Adipocyte (in vitro differentiated cells): ENCODE data around the gene CMTM3.
A peak's percentile ranks its signal among the peaks of the same experiment; 100 is the strongest.

Experiments
- DNase-seq: peaks from one replicate; pipeline ENCODE4 v3.0.0-alpha.2; 2015; ENCODE audit warnings: low read depth
- H3K27me3 ChIP-seq: replicated peaks from 2 replicates; pipeline ENCODE4 v1.7.0; 2013; ENCODE audit warnings: mild to moderate bottlenecking, low read length, moderate library complexity; ENCODE audit not compliant: control insufficient read depth, insufficient read depth
- H3K36me3 ChIP-seq: 2 replicates; pipeline ENCODE4 v1.7.0; 2013; ENCODE audit warnings: low read length, mild to moderate bottlenecking, moderate library complexity; ENCODE audit not compliant: control insufficient read depth, insufficient read depth, severe bottlenecking
- H3K4me1 ChIP-seq: 2 replicates; pipeline ENCODE4 v1.7.0; 2013; ENCODE audit warnings: mild to moderate bottlenecking, low read length, moderate library complexity; ENCODE audit not compliant: control insufficient read depth, insufficient read depth
- H3K4me3 ChIP-seq: 2 replicates; pipeline ENCODE4 v1.7.0; 2013; ENCODE audit warnings: mild to moderate bottlenecking, low read length, moderate library complexity
- H3K9ac ChIP-seq: 2 replicates; pipeline ENCODE4 v1.7.0; 2013; ENCODE audit warnings: mild to moderate bottlenecking, low read length, moderate library complexity
- H3K9me3 ChIP-seq: 2 replicates; pipeline ENCODE4 v1.7.0; 2013; ENCODE audit warnings: mild to moderate bottlenecking, low read length, moderate library complexity; ENCODE audit not compliant: control insufficient read depth

The CMTM3 gene

DNA sequence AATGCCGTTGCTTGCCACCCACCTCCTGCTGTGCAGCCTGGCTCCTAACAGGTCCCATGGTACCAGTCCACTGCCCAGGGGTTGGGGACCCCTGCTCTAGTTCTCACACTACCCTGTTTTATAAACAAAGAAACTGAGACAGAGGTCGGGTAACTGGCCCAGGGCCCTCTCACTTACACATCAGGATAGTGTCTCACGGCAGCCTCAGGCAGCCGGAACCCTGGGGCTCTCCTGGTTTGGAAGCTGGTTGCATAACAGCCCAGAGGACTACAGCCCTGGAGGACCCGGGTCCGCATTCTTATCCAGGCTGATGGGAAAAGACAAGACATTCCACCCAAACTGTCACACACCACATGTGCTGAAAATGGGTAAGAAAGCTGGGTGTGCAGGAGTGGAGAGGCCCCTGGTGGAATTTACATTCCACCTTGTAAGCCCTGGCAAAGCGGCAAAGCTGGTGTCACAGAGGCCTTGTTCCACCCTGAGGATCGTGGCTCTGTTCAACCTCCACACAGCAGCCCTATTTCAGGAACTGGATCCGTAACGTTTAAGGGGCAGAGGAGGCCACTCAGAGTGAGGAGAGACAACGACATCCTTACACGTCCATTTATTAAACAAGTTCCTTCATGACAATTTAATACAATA lies 9.8 kb downstream of the CMTM3 start:
- H3K36me3 ChIP-seq = peaks cover 55% of the 10 kb centered on the region

DNA sequence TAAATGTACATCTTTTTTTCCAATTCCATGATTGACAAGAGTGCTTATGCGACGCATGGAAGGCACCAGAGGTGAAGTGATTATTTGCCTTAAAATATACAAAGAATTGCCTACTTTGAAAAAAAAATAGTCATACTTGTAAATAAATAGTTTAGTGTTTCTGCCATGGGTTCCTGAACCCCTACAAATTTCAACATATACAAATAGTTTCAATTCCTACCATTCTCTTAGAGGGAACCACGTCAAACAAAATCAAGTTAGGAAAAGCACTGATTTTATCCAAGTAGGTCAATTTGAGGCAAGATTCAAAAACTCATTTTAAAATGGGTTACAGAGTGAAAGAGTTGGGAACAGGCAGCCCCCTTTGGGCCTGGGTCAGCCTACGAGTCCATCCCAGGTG lies 11.7 kb downstream of the CMTM3 start:
- DNase-seq = peak; percentile 64
- Histone ChIP-seq H3K4me3 (no peak overlapping the region), H3K9me3 (no peaks in the 10 kb centered on the region), H3K9ac (no peak overlapping the region), H3K27me3 (no peaks in the 10 kb centered on the region), H3K4me1 (peaks cover 57% of the 10 kb centered on the region), H3K36me3 (peaks cover 37% of the 10 kb centered on the region)

More for the DNA sequence above, 9.8 kb downstream of the CMTM3 start:
- Histone ChIP-seq H3K4me1 (peaks cover 40% of the 10 kb centered on the region), H3K4me3 (no peak overlapping the region), H3K9me3 (no peaks in the 10 kb centered on the region), H3K9ac (no peak overlapping the region), H3K27me3 (no peaks in the 10 kb centered on the region)
- no peak for DNase-seq

DNA sequence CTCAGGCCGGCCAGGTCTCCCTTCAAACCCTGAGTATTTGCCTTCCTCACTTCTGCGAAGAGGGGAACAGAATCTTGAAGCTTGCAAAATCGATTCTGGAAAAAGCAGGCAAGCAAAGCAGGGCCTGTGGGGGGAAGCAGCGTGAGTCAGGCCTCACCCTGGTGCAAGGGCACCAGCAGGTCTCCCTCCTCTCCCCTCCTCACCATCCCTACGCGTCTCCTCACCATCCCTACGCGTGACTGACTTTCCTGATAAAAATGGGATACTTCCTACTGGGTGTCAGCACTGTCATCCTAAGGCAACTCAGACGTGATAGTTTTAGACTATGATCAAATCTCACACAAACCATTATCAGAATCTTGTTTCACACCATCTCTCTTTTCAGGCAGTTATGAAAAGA lies 12.1 kb downstream of the CMTM3 start:
- Histone ChIP-seq H3K4me3 (no peak overlapping the region), H3K27me3 (no peaks in the 10 kb centered on the region), H3K4me1 (peaks cover 61% of the 10 kb centered on the region), H3K36me3 (peaks cover 32% of the 10 kb centered on the region), H3K9ac (no peak overlapping the region), H3K9me3 (no peaks in the 10 kb centered on the region)
- DNase-seq = peak; percentile 30

DNA sequence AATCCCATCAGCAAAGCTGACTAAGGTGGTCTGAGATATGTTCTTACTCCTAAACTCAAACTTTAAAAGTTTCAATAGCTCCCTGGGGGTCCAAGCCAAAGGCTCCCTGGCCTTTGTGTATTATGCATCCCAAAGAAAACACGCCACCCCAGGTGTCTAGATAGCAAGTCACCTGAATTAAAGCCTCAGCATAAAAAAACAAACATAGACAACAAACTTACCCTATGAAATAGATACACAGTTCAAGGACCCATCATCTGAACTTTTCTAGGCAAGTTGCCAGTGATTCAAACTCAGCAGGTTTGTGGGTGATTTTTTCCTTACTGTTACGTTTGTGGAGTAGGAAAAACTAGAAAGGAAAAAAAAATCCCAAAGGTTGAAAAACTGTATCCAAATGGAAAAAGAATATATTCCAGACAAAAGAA lies 12.5 kb downstream of the CMTM3 start:
- DNase-seq = no peak
- peaks cover 65% of the 10 kb centered on the region for H3K4me1 ChIP-seq
- peaks cover 29% of the 10 kb centered on the region for H3K36me3 ChIP-seq
- H3K9me3 ChIP-seq = no peaks in the 10 kb centered on the region
- no peaks in the 10 kb centered on the region for H3K27me3 ChIP-seq
- H3K4me3 ChIP-seq = no peak overlapping the region
- no peak overlapping the region for H3K9ac ChIP-seq

DNA sequence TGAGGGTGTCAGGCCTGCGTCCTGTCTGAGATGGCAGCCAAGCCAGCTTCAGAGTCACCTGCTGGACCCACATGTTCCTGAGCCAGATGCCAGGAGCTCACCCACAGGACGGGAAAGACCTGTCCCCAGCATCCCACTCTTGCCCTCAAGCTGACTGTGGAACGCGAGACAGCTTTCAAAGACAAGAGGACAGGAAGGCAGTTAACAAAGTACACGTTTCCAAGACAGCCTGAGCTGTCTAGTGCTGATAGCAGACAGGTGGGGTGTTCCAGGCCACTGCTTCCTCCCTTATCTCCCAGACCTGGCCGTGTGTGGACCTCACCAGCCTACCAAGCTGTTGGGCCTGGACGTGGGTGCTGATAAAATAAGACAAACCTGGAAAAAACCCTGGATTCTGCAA lies 13.2 kb downstream of the CMTM3 start:
- Histone ChIP-seq H3K9me3 (no peaks in the 10 kb centered on the region), H3K4me1 (peaks cover 72% of the 10 kb centered on the region), H3K9ac (no peak overlapping the region), H3K4me3 (no peak overlapping the region), H3K27me3 (no peaks in the 10 kb centered on the region), H3K36me3 (peaks cover 22% of the 10 kb centered on the region)
- DNase-seq = no peak

DNA sequence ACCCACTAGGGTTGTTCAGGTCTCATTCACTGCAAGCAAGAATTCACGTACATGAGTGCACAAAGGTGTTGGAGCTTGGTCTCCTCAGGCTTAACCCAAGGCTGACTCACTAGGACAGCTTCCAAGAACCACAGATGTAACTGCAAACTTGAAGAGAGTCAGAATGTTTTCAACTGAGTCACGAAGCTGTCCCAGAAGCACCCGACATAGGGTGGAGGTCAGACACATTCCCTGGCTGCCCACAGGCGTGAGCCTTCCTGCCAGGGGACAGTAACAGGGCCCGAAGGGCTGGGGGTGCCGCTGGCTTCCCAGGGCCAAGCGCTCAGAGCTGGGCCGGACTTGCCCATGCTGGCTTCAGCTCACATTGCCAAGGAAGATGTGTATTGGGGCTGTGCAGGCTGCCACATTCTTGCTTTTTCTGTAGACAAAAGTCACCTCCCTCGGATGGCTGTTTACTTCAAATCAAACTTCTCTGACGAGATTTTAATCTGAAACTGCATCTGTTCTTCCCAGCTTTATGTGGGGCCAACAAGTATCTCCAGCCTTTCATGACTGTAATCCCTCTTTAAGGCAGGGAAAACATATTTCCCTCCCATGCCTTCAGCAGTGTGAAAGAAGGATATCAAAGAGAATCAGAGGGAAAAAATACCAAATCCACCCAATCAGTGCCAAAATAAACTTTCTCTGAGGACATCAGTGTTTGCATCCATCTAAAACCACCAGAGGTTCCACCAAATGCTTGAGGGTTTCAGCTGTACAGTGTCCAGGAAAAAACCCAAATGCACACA lies 14.3 kb downstream of the CMTM3 start:
- no peaks in the 10 kb centered on the region for H3K9me3 ChIP-seq
- H3K27me3 ChIP-seq = no peaks in the 10 kb centered on the region
- peak overlapping the region; percentile 76 for H3K9ac ChIP-seq
- H3K4me1 ChIP-seq = peaks cover 83% of the 10 kb centered on the region
- peaks cover 12% of the 10 kb centered on the region for H3K36me3 ChIP-seq
- peak; percentile 93 for DNase-seq
- H3K4me3 ChIP-seq = peak overlapping the region; percentile 43

DNA sequence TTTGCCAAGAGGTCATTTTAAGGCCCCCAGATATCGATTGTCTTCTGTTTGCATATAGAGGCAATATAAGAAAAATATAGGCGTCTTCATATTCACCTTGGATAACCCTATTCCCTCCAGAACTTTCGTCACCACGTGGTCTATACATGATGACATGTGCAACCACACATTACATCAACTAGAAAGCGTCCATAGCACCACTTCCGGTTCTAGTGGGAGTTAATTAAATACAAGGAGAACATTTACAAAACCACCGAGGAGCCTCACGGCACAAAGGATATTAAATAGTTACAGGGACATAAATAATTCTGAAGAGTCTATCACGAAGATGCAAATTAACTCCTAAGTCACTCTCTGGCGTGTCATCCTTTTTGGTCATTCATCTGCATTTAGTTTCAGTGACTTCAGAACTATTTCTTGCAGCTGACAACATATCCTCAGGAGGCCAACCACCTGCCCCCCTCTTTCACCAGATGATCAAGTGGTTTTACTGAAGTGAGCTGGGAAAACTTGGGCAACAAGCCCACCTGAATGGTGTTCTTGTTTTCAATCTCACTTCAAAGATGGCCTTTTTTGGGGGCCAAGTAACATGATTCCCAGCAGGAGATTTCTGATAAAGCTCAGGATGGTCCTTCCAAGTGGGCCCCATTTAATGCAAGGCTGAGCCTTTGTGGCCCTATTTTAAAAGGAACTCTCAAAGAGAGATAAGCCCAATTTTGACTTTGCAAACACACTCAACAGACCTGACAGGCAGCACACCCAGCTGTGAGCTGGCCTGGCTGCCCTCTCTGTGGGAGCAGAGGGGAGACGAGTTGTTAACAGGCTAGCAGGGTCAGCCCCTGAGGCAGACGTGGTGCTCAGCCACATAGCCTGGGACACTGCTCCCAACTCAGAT lies 15.3 kb downstream of the CMTM3 start:
- Histone ChIP-seq H3K36me3 (peaks cover 3% of the 10 kb centered on the region), H3K9me3 (no peaks in the 10 kb centered on the region), H3K27me3 (no peaks in the 10 kb centered on the region), H3K4me3 (peak overlapping the region; percentile 43), H3K9ac (peak overlapping the region; percentile 76), H3K4me1 (peaks cover 89% of the 10 kb centered on the region)
- DNase-seq = peak; percentile 48

DNA sequence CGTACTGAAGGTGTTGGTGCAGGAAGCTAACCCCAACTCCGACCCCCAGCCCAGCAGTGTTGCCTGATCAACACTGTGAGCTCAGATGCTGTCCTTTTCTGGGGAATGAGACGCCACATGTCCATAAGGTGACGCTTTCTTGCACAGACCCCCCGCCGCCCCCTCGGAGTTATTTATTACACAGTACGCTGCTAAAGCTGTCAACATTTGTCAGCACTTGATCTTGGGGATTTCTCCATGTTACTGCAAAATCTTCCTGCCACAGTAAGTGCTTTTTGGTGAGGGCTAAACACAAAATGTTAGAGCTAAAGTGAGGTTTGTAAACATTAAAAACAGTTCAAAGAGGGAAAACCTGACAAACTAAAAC lies 15.9 kb downstream of the CMTM3 start:
- Histone ChIP-seq H3K36me3 (no peaks in the 10 kb centered on the region), H3K27me3 (no peaks in the 10 kb centered on the region), H3K4me3 (no peak overlapping the region), H3K9me3 (no peaks in the 10 kb centered on the region), H3K9ac (peak overlapping the region; percentile 76), H3K4me1 (peaks cover 85% of the 10 kb centered on the region)
- DNase-seq = no peak

DNA sequence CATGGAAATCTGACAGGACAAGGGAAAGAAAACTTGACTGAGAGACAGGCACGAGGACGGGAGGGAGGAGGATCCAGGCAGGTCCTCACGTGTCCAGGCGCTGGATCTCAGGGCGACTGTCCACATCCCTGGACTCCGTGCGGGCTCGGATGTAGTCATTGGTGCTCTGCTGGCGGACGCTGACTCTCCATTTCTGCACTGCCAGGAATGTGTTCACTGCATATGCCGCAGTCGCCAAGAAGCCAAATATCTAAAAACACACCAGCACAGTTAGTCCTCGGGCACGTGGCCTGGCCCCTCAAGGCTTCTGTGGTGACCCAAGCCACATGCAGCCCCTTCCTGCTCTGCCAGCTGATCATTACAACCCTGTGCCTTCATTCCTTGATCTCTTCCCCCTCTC lies 17.5 kb downstream of the CMTM3 start:
- DNase-seq = no peak
- Histone ChIP-seq H3K36me3 (no peaks in the 10 kb centered on the region), H3K9ac (peak overlapping the region; percentile 9), H3K9me3 (no peaks in the 10 kb centered on the region), H3K27me3 (no peaks in the 10 kb centered on the region), H3K4me3 (no peak overlapping the region), H3K4me1 (peaks cover 70% of the 10 kb centered on the region)

DNA sequence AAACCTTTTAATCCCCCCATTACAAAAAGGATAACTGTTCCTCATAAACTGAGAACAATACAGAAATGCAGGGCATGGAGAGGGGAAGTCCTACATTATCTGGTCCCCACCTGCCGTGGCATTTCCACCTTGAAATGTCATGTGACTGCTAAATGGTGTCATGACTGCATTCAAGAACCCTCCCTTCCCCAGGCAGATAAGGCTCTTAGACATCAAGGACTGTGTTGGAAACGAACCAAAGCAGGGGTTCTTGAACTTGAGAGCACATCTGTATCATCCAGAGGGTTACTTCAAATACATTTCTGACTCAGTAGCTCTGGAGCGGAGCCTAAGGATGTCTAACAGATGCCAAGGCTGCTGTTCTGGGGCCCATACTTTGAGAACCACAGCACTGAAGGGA lies 18.4 kb downstream of the CMTM3 start:
- Histone ChIP-seq H3K4me3 (peak overlapping the region; percentile 18), H3K9ac (peak overlapping the region; percentile 3), H3K36me3 (no peaks in the 10 kb centered on the region), H3K27me3 (no peaks in the 10 kb centered on the region), H3K4me1 (peaks cover 62% of the 10 kb centered on the region), H3K9me3 (no peaks in the 10 kb centered on the region)
- DNase-seq = no peak

DNA sequence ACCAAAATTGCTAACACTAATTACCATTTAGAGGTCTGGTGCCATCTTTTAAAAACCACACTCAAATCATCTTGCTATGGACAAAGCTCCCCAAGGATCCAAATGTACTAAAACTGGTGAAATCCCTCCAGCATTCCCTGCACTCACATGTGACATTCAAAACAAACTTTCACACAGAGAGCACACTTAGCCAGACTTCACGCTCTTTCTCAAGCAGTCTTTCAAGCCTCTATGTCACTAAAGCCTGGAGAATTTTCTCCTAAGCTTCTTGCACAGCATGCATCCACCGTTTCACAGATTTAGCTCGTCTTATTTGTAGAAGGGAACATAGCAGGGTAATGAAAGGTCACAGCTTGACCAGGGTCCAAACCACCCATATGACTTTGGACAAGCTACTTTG lies 19.3 kb downstream of the CMTM3 start:
- Histone ChIP-seq H3K4me3 (no peak overlapping the region), H3K36me3 (no peaks in the 10 kb centered on the region)
- DNase-seq = no peak

More for the DNA sequence above, 19.3 kb downstream of the CMTM3 start:
- H3K9ac ChIP-seq = peak overlapping the region; percentile 60
- no peaks in the 10 kb centered on the region for H3K27me3 ChIP-seq
- peaks cover 54% of the 10 kb centered on the region for H3K4me1 ChIP-seq
- H3K9me3 ChIP-seq = no peaks in the 10 kb centered on the region
